ENCODE data around the gene GPR171.

GRCh38 chr3:151201051-151201730 lies 1.8 kb downstream of the GPR171 start:
- TF ChIP-seq CTCF (conservative IDR thresholded peaks at IDR 0.05; ENCODE audit: low read length) (no peak), EZH2phosphoT487 (IDR thresholded peaks at IDR 0.05; ENCODE audit: borderline replicate concordance, low read depth, low read length) (no peak)

All from OCI-LY7 (cell line).